Transverse colon (tissue), 4 donors: ENCODE data around the gene ORC2.
"Not testable (repeated sequence)": the region's sequence is repeated elsewhere in the genome, so short reads cannot be mapped to it uniquely, and the experiment has no call there.

Experiments used
- EP300 ChIP-seq: sonication (generic); formaldehyde crosslinking; IDR thresholded peaks from one replicate; pipeline ENCODE4 v1.6.1; 2017; ENCODE audit warnings: antibody characterized with exemption, low read depth
- POLR2A ChIP-seq: fragments of 450-650 bp; IDR thresholded peaks from one replicate; pipeline ENCODE4 v1.6.1; 2016; ENCODE audit warnings: antibody characterized with exemption, mild to moderate bottlenecking, moderate library complexity
- POLR2AphosphoS5 ChIP-seq, 3 donors: sonication (generic); formaldehyde crosslinking; IDR thresholded peaks; one replicate each; pipeline ENCODE4 v1.6.1; 2016; ENCODE audit warnings: antibody characterized with exemption in 3 of 3
- TF ChIP-seq, protein P1 (sequence below), 5 experiments: fragments of 200-600 bp in 3 of 5; fragments of 450-650 bp in 2 of 5; sonication (generic) in 3 of 5; IDR thresholded peaks; 1 replicate in 2 of 5; 2 replicates in 3 of 5; pipeline ENCODE4 v1.5.1; 2016 to 2017; ENCODE audit warnings: antibody characterized with exemption in 5 of 5, inconsistent platforms in 3 of 5, mild to moderate bottlenecking in 2 of 5, moderate library complexity in 1 of 5

DNA sequence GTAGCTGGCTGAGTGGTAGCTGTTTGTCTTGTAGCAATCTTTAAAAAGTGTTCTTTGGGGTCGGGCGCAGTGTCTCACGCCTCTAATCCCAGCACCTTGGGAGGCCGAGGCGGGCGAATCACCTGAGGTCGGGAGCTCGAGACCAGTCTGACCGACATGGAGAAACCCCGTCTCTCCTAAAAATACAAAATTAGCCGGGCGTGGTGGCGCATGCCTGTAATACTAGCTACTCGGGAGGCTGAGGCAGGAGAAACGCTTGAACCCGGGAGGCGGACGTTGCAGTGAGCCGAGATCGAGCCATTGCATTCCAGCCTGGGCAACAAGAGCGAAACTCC is 425 bp upstream of the ORC2 start:
- TF ChIP-seq, protein P1, sequence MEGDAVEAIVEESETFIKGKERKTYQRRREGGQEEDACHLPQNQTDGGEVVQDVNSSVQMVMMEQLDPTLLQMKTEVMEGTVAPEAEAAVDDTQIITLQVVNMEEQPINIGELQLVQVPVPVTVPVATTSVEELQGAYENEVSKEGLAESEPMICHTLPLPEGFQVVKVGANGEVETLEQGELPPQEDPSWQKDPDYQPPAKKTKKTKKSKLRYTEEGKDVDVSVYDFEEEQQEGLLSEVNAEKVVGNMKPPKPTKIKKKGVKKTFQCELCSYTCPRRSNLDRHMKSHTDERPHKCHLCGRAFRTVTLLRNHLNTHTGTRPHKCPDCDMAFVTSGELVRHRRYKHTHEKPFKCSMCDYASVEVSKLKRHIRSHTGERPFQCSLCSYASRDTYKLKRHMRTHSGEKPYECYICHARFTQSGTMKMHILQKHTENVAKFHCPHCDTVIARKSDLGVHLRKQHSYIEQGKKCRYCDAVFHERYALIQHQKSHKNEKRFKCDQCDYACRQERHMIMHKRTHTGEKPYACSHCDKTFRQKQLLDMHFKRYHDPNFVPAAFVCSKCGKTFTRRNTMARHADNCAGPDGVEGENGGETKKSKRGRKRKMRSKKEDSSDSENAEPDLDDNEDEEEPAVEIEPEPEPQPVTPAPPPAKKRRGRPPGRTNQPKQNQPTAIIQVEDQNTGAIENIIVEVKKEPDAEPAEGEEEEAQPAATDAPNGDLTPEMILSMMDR (IDR thresholded peaks at IDR 0.05), result not testable (repeated sequence)
- TF ChIP-seq POLR2AphosphoS5 (IDR thresholded peaks at IDR 0.05); EP300; POLR2A: not testable (repeated sequence)
